Activated T-helper 1 cell treated with anti-CD3 and anti-CD28 coated beads, Interleukin-12 subunit alpha, Interleukin-12 subunit beta, Interleukin-2, Interleukin-4 antibody, amounts not matched to agents 30 ng/mL and 10 ng/mL and 1 ng/mL, durations not matched to agents 14 hours and 24 hours and 36 hours (primary cell): ENCODE measurements around the gene GAR1. TPM values are rescaled to one million over a fixed set of nuclear protein-coding genes. Genes with fewer than 3 reads are reported as not detected.
"Not testable (repeated sequence)": the region's sequence is repeated elsewhere in the genome, so short reads cannot be mapped to it uniquely, and the experiment has no call there.

Experiments used
- DNase-seq: peaks from one replicate; pipeline ENCODE4 v3.0.0; 2021; ENCODE audit warnings: low spot score
- H3K27ac Mint-ChIP-seq: one replicate; pipeline ENCODE4 v1.8.0; 2021; ENCODE audit warnings: mild to moderate bottlenecking, mixed read lengths
- H3K27me3 Mint-ChIP-seq: one replicate; pipeline ENCODE4 v1.8.0; 2022; ENCODE audit warnings: mild to moderate bottlenecking, moderate library complexity, mixed read lengths; ENCODE audit not compliant: insufficient read depth
- H3K36me3 Mint-ChIP-seq: one replicate; pipeline ENCODE4 v1.8.0; 2021; ENCODE audit warnings: low read depth, mixed read lengths
- H3K4me1 Mint-ChIP-seq: one replicate; pipeline ENCODE4 v1.8.0; 2021; ENCODE audit warnings: low read depth, mixed read lengths
- H3K4me3 Mint-ChIP-seq: one replicate; pipeline ENCODE4 v1.8.0; 2021; ENCODE audit warnings: mild to moderate bottlenecking, moderate library complexity, mixed read lengths
- H3K9me3 Mint-ChIP-seq: one replicate; pipeline ENCODE4 v1.8.0; 2021; ENCODE audit warnings: mixed read lengths
- intact Hi-C: fragments of 100-400 bp; cut with micrococcal nuclease; formaldehyde crosslinking; loops from one replicate; pipeline ENCODE4 v1.15.1; 2024
- total RNA-seq: library from RNA; stranded (reverse); gene quantifications from 2 replicates; pipeline ENCODE4 v1.2.3, GENCODE V29; 2022

GAR1 gene
- total RNA-seq, result 53.2 and 61.3 TPM in 2 replicates

DNA sequence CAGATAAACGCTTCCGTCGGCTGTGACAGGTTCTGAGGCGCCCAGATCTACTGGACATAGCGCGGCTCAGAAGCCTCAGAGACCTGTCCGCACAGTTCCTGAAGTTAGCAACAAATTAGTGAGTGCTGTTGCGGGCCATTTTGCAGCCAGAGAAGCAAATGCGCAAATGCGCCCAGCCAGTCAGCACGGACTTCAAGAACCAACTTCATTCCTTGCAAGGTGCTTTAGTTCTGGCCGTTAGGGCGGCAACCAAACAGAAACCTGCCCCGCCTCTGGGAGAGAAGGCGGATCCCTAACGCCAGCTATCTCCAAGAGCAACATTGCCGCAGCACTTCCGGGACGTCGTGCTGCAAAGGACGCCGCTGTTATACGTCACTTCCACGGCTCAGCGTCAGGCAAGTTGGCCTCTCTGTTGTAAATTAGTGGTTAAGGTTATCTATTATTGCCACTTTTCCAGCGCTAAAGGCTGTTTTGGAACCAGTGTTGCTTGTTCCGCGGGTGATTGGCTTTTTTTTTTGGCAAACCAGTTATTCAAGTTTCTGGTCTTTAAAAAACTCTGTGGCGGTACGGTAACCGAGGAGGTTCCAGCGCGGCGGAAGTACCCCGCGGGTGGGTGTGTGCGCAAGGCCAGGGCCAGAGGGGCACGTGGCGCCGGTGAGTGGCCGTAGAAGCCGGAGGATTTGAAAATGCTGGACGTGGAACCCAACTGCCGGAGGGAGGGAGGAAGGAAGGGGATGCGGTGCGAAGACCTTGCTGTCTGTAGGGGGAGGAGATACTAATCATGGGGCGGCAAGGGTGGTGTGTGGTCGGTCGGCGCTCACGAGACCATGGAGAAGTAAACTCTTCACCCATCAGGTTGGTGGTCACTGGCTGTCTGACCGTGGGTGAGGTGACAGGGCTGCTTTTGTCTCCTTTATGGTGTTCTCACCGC, at the start of gene GAR1:
Gene GAR1 (plus strand): TSS at position 612 of the 931 bp plus-strand sequence. CDS start 403 bp downstream, outside the sequence.
- intact Hi-C loops, result loop anchor here (1.0 to 10.0 kb wide), 14 partner anchors 63 to 1823 kb away; partner anchors contain the start of genes CASP6, OSTC, PLA2G12A and RPL34
- H3K4me1 Mint-ChIP-seq, result peaks cover 52% of the 10 kb centered on the region

GRCh38 chr4:109782092-109782491, 33.5 kb upstream of the GAR1 start:
- H3K36me3 Mint-ChIP-seq, H3K4me3 Mint-ChIP-seq, H3K27ac Mint-ChIP-seq, DNase-seq, H3K9me3 Mint-ChIP-seq, intact Hi-C loops, H3K27me3 Mint-ChIP-seq, H3K4me1 Mint-ChIP-seq: not testable (repeated sequence)

More for the DNA sequence above, at the start of gene GAR1:
- Mint-ChIP-seq H3K27ac (peak within 1 kb of the TSS; percentile 96), H3K27me3 (no peaks in the 10 kb centered on the region), H3K9me3 (no peaks in the 10 kb centered on the region), H3K4me3 (peak within 1 kb of the TSS; percentile 98), H3K36me3 (peaks cover 39% of the 10 kb centered on the region)
- peak; percentile 88 for DNase-seq

GRCh38 chr4:109786846-109787245, 28.7 kb upstream of the GAR1 start:
- H3K4me3 Mint-ChIP-seq, result no peak overlapping the region
- peaks cover 17% of the 10 kb centered on the region for H3K27me3 Mint-ChIP-seq
- H3K27ac Mint-ChIP-seq, result no peak overlapping the region
- H3K36me3 Mint-ChIP-seq, result no peaks in the 10 kb centered on the region
- no peaks in the 10 kb centered on the region for H3K4me1 Mint-ChIP-seq
- DNase-seq, result no peak
- no peaks in the 10 kb centered on the region for H3K9me3 Mint-ChIP-seq
- intact Hi-C loops, result no loop called here

DNA sequence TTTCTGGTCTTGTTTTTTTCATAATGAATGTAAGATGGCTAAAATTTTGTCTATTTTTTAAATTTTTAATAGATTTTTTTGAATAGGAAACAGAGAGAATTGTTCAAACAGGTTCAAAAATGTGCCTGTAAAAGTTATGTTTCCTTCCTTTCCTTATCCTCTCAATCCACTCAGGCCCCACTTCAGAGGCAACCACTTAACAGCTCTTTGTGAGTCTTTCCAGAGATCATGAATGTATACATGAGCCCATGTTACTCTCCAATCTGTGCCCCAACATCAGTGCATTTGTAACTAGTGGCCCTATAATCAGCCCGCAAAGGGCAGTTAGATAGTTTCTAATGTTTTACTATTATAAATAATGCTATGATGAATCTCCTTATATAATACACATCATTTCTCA, 27.8 kb upstream of the GAR1 start:
- H3K4me1 Mint-ChIP-seq, result no peaks in the 10 kb centered on the region

GRCh38 chr4:109795059-109795458, 20.5 kb upstream of the GAR1 start:
- H3K4me1 Mint-ChIP-seq, result no peaks in the 10 kb centered on the region
- DNase-seq, result no peak
- peaks cover 17% of the 10 kb centered on the region for H3K27me3 Mint-ChIP-seq
- no peak overlapping the region for H3K27ac Mint-ChIP-seq
- intact Hi-C loops, result no loop called here
- peaks cover 18% of the 10 kb centered on the region for H3K9me3 Mint-ChIP-seq
- no peak overlapping the region for H3K4me3 Mint-ChIP-seq
- no peaks in the 10 kb centered on the region for H3K36me3 Mint-ChIP-seq

More for the DNA sequence above, 27.8 kb upstream of the GAR1 start:
- DNase-seq, result no peak
- Mint-ChIP-seq H3K27me3 (peaks cover 17% of the 10 kb centered on the region), H3K9me3 (no peaks in the 10 kb centered on the region), H3K4me3 (no peak overlapping the region), H3K27ac (no peak overlapping the region), H3K36me3 (no peaks in the 10 kb centered on the region)
- intact Hi-C loops, result no loop called here

DNA sequence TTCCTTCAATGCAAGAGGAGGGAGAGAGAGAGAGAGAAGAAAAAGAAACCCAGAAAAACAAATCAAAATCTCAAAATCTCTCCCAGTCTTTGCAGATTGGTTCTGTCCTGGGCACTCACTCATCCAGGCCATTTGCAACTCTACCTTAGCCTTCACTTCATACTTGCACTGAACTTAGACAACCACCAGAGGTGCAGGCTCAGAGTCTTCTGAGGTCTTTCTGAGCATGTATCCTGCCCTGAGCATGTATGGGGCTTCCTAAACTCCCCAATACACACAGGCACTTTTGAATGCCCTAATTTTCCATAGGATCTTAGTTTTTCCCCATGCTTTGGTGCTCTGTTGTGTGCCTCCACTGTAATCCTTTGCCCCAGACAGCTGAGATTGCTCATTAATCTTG, 16.7 kb upstream of the GAR1 start:
- intact Hi-C loops, result no loop called here
- no peak overlapping the region for H3K27ac Mint-ChIP-seq
- no peaks in the 10 kb centered on the region for H3K36me3 Mint-ChIP-seq
- H3K9me3 Mint-ChIP-seq, result peaks cover 17% of the 10 kb centered on the region
- H3K4me1 Mint-ChIP-seq, result no peaks in the 10 kb centered on the region
- H3K27me3 Mint-ChIP-seq, result peaks cover 8% of the 10 kb centered on the region
- no peak overlapping the region for H3K4me3 Mint-ChIP-seq
- no peak for DNase-seq

GRCh38 chr4:109801099-109801789, 14.3 kb upstream of the GAR1 start:
- no peak overlapping the region for H3K27ac Mint-ChIP-seq
- no peaks in the 10 kb centered on the region for H3K36me3 Mint-ChIP-seq
- peaks cover 8% of the 10 kb centered on the region for H3K27me3 Mint-ChIP-seq
- H3K4me3 Mint-ChIP-seq, result no peak overlapping the region
- peaks cover 3% of the 10 kb centered on the region for H3K9me3 Mint-ChIP-seq
- intact Hi-C loops, result no loop called here
- H3K4me1 Mint-ChIP-seq, result no peaks in the 10 kb centered on the region
- DNase-seq, result no peak

GRCh38 chr4:109801895-109802319, 13.7 kb upstream of the GAR1 start, which contains the start of gene CFI:
CFI (minus strand) TSS chr4:109801999; CDS start chr4:109801971, 28 bp downstream.
- H3K36me3 Mint-ChIP-seq, result no peaks in the 10 kb centered on the region
- no peaks in the 10 kb centered on the region for H3K4me1 Mint-ChIP-seq
- no peak within 1 kb of the TSS for H3K27ac Mint-ChIP-seq
- H3K27me3 Mint-ChIP-seq, result peaks cover 8% of the 10 kb centered on the region
- intact Hi-C loops, result no loop called here
- DNase-seq, result no peak
- no peaks in the 10 kb centered on the region for H3K9me3 Mint-ChIP-seq
- H3K4me3 Mint-ChIP-seq, result no peak within 1 kb of the TSS

DNA sequence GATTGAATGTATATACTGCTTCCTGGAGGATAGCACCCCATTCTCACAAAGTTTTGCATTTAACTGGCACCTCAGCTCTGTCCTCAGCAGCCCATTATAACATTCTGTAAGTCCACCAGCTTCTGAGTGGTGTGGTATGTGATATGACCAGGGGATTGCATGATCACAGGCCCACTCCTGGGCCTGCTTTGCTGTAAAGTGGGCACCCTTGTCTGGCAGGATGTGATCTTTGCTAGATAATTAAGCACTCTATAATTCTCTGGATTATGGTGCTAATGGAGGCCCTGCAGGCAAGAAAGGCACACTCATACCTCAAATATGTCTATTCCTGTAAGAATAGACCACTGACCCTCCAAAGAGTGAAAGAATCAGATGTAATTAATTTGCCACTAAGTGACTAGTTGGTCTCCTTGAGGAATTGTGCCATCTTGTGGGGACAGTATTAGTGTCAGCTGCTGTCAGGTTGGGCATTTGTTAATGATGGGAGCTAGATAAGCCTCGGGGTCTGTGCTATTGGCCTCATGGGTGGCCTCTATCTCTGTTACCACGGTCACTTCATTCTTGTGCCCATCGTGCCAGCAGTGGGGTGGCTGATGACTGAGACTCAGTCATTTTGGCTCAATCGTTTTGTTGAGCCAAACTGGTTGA, 11.5 kb upstream of the GAR1 start:
- Mint-ChIP-seq H3K4me1 (no peaks in the 10 kb centered on the region), H3K27me3 (no peaks in the 10 kb centered on the region), H3K27ac (no peak overlapping the region), H3K36me3 (no peaks in the 10 kb centered on the region), H3K9me3 (no peaks in the 10 kb centered on the region), H3K4me3 (no peak overlapping the region)
- intact Hi-C loops, result loop anchor here (1.0 kb wide), 1 partner anchor 382 kb away; no protein-coding TSS in a partner anchor
- DNase-seq, result no peak

- Mint-ChIP-seq H3K27me3 (no peaks in the 10 kb centered on the region), H3K4me3 (no peak overlapping the region), H3K9me3 (no peaks in the 10 kb centered on the region), H3K4me1 (peaks cover 12% of the 10 kb centered on the region), H3K27ac (no peak overlapping the region), H3K36me3 (peaks cover 1% of the 10 kb centered on the region)
- DNase-seq, result no peak
- intact Hi-C loops, result loop anchor here (10.0 kb wide), 2 partner anchors 975 to 1655 kb away; no protein-coding TSS in a partner anchor
These were observed 5.9 kb upstream of the GAR1 start for GRCh38 chr4:109809655-109810054.

DNA sequence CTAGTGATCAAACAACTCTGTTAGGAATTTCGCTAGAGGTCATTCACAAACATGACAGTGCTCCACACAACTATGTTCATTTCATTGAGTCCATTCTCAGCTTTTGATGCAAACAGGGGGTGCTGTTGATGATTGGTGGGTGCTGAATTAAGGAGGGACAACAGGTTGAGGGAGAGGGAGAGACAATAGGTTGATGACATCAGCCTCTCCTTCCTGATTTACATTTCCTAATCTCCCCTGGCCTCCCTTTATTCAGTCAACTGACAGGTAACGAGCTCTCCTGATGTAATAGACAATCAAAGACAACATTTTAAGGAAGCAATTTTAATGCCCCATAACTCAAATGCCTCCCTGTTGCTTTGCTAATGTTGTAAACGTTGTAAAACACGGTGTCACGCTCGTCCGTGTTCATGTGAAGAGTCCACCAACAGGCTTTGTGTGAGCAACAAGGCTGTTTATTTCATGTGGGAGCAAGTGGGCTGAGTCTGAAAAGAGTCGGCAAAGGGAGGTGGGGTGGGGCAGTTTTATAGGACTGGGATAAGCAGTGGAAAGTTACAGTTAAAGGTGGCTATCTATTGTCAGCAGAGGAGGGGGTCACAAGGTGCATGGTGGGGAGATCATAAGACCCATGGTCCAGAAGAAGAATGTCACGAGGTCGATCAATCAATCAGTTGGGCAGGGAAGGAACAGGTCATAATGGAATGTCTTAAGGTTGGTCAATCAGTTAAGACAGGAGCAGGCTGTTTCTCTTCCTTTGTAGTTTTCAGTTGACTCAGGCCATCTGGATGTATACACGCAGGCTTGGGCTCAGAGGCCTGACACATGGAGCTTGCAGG, 4.8 kb upstream of the GAR1 start:
- Mint-ChIP-seq H3K36me3 (peaks cover 3% of the 10 kb centered on the region), H3K9me3 (no peaks in the 10 kb centered on the region), H3K4me3 (no peak overlapping the region), H3K27me3 (no peaks in the 10 kb centered on the region), H3K4me1 (peaks cover 18% of the 10 kb centered on the region), H3K27ac (no peak overlapping the region)
- intact Hi-C loops, result loop anchor here (10.0 kb wide), 2 partner anchors 976 to 1656 kb away; no protein-coding TSS in a partner anchor
- no peak for DNase-seq

DNA sequence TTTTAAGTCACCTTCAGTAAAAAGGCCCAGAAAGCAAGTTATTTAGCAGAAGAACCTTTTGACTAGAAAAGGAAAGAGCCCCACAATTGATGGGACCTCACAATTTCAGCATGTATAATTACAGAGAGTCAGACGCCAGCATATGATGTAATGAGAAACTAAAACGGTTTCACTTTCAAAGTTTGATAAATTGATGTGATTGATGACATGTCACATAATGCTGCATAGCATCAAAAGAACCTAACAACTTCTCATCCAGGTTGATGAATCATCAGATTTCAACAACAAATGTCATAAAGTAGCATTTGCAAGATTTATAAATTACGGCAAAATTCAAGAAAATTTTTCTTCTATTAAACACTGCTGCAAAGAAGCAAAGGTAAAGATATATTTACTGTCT, 3.9 kb upstream of the GAR1 start:
- Mint-ChIP-seq H3K27me3 (no peaks in the 10 kb centered on the region), H3K4me1 (peaks cover 27% of the 10 kb centered on the region)
- intact Hi-C loops, result loop anchor here (10.0 kb wide), 2 partner anchors 977 to 1657 kb away; no protein-coding TSS in a partner anchor

More for the DNA sequence above, 3.9 kb upstream of the GAR1 start:
- Mint-ChIP-seq H3K9me3 (no peaks in the 10 kb centered on the region), H3K36me3 (peaks cover 8% of the 10 kb centered on the region), H3K4me3 (no peak overlapping the region), H3K27ac (no peak overlapping the region)
- no peak for DNase-seq
